ENCODE data around the gene MTRF1L.
A peak's percentile ranks its signal among the peaks of the same experiment; 100 is the strongest.

Gene MTRF1L, protein sequence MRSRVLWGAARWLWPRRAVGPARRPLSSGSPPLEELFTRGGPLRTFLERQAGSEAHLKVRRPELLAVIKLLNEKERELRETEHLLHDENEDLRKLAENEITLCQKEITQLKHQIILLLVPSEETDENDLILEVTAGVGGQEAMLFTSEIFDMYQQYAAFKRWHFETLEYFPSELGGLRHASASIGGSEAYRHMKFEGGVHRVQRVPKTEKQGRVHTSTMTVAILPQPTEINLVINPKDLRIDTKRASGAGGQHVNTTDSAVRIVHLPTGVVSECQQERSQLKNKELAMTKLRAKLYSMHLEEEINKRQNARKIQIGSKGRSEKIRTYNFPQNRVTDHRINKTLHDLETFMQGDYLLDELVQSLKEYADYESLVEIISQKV

DNA sequence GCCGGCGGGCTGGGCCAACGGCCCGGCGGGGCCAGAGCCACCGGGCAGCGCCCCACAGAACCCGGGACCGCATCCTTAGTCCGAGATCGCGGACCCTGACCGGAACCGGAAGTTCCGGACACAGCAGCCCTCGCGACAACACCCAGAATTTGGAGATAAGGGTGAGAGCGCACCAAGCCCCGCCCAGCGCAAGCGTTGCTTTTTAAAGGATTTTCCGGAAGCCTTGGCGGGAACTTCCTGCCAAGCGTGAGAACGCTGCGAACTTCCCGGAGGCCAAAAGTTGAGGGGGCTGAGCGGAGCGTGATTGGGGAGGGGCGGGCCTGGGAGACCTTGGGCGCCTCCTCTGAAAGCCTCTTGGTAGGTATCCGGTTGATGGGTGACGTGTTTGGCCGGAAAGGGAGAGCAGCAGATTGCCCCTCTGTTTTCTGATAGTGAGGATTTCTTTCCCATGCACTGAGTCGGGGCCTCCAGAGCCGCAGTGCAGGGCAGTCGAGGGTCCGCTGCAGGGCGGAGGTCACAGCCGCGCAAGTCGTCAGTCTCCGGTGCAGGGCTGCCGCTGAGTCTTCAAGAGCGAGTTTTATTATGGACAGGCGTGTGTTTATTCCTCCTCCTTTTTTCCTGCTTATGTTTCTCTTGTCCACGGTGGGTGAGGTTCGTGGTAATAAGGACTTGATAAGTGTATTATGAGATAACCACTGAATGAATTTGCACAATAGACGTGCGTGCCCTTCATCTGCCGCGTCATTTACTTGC lies at the start of gene MTRF1L:
MTRF1L (minus strand) TSS at position 97 of the 753 bp plus-strand sequence; CDS start at position 73, 24 bp downstream.
- peak; percentile 97 for DNase-seq
- in situ Hi-C loops (cut with MboI; ENCODE audit: low pct_unique_long_range_greater_than_20kb, low sequenced_read_pairs): no loop called here

DNA sequence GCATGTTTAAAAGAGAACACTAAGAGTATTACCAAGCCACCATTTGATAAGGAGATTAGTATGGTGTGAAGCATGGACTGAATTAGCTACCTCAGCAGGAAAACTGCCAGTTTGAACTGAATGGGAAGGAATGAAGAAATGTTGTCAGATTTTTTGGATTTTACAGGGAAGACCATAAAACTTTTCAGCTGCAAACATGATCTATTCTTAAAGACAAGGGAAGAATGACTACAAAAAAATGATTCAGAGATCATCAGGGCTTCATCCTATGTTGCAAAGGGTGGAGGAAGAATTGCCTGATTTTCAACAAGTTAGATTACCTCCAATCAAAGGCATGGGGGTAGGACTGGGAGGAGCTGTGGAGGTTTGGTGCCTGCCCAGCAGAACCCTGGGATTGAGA lies 49.3 kb upstream of the MTRF1L start:
- no peak for DNase-seq
- in situ Hi-C loops (cut with MboI; ENCODE audit: low pct_unique_long_range_greater_than_20kb, low sequenced_read_pairs): no loop called here

DNA sequence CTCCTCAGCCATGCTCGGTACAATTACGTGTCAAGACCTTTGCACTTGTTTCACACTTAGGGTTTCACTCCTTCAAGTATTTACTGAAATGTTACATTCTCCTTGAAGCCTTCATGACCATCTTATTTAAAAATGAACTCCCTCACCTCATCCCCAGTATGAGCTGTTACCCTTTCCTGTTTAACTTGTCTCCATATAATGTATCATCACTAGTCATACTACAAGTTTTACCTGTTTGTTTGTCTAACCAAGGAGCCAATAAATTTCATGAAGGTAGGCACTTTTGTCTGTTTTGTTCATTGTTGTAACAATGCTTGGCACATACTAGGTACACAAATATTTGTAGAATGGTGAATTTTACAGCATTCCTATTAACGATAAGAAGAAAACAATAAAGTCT lies 46.1 kb upstream of the MTRF1L start:
- in situ Hi-C loops (cut with MboI; ENCODE audit: low pct_unique_long_range_greater_than_20kb, low sequenced_read_pairs): no loop called here
- DNase-seq: no peak

DNA sequence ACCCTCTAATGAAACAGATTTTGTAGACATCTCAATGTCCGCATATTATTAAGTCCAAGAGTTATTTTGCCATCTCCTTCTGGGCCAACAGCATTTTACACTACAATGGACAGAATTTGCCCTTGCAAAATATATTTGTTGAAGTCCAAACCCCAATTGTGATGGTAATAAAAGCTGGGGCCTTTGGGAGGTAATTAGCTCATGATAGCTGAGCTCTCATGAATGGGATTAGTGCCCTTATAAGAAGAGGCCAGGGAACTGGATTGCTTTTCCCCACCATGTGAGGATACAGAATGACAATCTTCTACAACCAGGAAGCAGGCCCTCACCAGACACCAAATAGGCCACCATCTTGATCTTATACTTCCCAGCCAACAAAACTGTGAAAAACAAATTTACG lies 44.9 kb upstream of the MTRF1L start:
- DNase-seq: no peak
- in situ Hi-C loops (cut with MboI; ENCODE audit: low pct_unique_long_range_greater_than_20kb, low sequenced_read_pairs): no loop called here

DNA sequence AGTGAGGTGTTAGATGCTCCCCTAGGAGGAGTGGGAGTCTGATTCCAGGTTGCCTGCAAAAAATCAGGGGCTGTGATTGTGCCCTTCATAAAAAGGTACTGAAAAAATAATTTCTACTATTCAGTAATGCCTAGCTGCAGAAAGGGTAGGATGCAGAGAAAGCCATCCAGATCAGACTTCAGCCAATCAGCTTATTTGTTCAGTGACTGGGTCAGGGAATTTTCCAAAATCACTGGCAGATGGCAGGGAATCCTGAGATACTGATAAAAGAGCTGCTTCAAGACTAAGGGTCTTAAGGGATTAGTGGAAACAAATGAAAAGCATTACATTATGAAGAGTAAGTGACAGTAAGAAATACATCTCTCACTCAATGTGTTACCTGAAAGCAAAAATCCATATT lies 42.8 kb upstream of the MTRF1L start:
- no peak for DNase-seq
- in situ Hi-C loops (cut with MboI; ENCODE audit: low pct_unique_long_range_greater_than_20kb, low sequenced_read_pairs): no loop called here

DNA sequence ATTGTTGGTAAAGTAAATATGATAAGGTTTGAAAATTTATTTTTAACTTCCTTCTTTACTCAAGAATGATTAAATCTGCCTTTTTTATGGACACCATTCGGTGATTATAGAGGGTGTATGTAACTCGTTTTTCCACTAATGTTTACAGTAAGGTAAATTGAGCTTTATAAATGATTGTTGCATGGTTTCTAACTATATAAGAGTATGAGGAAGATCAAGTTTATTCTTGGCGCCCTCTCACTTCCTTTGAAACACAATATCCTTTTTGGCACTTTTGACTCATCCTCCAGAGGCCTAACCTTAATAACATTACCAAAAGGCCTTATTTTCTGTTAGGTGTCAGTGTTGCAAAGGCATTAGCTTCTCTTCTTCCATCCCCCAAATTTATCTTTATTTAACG lies 41.8 kb upstream of the MTRF1L start:
- in situ Hi-C loops (cut with MboI; ENCODE audit: low pct_unique_long_range_greater_than_20kb, low sequenced_read_pairs): no loop called here
- DNase-seq: no peak

DNA sequence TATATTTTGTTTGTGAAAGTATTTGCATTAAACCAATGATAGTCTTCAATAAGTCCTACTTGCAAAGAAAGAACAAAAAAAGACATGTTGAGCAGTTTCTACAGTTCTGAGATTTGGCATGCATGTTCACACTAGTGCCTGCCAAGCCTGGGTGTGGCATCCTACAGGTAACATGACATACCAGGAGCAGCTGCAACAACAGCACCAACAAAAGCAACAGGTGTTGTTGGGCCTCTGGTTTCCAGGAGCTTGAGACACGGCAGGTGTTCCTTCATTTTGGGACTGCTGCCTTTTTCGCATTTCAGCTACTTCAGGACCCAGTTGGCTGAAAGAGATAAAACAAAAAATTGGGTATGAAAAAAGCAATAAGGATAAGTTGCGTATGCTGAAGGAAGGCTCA lies 41.2 kb upstream of the MTRF1L start:
- in situ Hi-C loops (cut with MboI; ENCODE audit: low pct_unique_long_range_greater_than_20kb, low sequenced_read_pairs): no loop called here
- no peak for DNase-seq

DNA sequence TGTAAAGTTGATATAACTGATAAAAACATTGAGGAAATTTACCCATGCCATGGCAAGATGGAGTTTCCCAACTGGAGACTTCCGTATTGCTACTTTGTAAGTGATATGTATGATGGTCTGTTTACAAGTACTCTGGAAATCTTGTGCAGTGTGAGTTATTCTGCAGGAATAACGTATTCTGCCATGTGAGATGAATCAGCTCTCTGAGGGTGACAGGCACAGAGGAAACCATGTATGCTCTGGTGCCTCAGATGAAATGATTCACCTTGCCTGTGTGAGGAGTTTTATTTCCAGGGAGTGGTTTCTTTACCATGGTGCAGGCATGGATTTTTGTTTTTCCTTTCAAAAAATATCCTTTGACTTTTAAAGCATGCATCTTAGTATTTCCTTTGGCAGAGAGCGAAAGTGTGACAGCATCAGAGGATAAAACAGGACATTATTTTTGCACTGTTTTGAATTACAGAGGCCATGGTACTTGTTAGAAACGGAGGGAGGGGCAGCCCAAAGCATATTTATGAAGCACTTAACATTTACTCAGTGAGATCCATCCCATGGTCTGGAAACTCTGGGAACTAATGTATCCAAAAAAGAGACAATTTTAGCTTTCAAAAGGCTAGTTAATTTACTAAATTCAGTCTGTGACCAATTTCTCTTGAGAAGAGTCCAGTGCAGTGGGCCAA lies 36.0 kb upstream of the MTRF1L start:
- no peak for DNase-seq
- in situ Hi-C loops (cut with MboI; ENCODE audit: low pct_unique_long_range_greater_than_20kb, low sequenced_read_pairs): no loop called here

DNA sequence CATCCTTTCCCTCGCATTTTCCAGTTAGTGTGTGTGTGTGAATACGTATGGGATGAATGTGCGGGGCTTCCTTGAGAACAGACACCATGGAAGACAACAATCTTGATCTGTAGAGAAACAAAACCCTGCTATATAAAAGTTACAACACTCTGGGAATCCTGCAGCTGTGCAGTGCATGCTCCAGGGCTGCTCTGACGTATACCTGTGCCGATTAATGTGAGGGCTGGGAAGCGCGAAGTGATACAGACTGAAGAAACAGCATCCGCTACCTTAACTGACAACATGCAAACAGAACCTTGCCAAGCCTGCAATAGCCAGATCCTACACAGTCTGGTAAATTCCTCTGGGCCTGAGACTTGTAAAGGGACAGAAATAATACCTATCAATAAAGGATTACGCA lies 31.6 kb upstream of the MTRF1L start:
- in situ Hi-C loops (cut with MboI; ENCODE audit: low pct_unique_long_range_greater_than_20kb, low sequenced_read_pairs): no loop called here
- DNase-seq: no peak

DNA sequence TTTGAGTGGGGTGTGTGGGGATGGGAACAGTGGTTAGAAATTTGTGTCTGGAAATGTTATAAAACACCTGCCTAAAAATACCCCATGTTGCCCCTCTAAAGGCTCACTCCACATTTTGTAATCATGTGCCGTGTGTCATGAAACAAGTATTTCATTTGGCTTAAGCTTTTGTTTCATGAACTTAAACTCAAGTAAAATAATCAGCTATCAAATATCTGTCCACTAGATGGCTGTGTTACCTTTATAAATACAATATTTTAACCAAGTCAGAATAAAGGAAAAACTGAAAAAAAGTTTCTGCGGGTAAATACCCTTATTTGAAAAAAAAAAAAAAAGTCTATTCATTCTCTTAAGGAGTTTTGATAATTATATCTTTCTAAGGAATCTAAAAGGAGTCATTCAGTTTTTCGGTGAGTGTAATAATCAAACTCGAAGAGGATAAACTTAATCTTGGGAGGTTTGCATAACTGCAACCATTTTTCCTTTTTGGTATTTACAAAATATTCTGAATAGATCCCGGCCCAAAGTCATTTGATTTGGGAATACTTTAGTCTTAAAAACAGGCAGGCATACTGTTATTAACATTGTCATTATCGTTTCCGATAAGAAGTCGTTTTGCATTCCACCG lies 29.9 kb upstream of the MTRF1L start:
- peak; percentile 42 for DNase-seq
- in situ Hi-C loops (cut with MboI; ENCODE audit: low pct_unique_long_range_greater_than_20kb, low sequenced_read_pairs): no loop called here

DNA sequence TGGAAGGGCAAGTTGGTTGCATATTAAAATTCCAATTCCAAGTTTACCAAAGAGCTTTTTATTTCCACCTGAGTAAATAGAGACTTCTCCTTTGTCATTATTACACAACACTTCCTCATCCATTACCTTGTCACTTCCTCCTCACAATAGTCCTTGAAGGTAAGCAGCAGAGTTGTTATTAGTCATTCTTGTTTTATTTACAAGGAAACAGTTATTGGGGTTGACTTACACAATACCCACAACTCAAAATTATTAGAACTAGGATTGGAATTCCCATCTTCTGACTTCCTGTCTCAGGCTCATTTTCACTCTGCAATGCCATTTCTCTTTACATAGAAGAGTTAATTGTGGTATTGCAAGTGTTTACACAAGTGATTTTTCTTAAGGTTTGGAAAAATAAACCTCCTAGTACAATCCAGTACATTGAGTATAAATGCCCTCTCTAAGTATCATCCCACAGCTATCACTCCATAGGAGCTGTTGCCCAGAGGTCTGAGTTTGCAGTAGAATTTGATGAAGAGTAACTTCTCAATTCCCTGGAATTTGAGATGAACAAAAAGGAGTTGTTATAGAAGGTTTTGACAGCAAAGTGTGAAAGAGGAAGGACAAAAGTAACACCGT lies 28.9 kb upstream of the MTRF1L start:
- in situ Hi-C loops (cut with MboI; ENCODE audit: low pct_unique_long_range_greater_than_20kb, low sequenced_read_pairs): no loop called here
- DNase-seq: no peak

DNA sequence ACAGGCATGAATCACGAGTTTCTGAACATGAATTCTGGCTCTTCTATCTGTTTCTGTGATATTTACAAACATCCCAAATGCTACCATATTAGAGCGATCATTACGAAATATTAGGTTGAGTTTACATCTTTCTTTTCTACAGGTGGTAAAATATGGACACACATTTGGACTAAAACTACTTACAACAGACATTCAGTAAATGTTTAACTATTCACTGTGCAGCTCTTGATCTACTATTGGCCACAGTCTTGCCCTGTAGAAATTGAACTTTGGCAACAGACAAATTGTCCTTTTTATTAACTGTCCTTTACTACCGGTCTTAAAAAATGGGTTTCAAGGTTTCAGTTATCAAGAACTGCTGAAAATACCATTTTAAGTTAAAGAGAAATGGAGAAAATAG lies 26.5 kb upstream of the MTRF1L start:
- in situ Hi-C loops (cut with MboI; ENCODE audit: low pct_unique_long_range_greater_than_20kb, low sequenced_read_pairs): no loop called here
- DNase-seq: no peak

DNA sequence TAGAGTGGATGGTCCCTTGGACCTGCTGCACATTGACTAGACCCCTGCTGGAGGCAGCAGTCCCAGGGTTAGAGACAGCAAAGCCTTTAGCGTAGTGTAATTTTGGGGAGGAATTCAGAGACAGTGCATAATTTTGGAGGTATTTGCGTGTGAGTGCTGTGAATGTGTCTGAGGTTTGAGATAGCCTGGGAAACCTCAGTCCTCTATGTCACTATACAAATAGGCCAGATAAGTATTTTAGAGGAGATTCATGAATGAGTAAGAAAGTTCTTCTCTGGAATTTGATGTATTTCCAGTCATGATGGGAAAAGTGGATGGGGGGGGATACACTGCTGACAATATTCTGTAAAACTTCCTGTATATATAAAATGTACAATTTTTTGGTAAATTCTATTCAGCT lies 25.8 kb upstream of the MTRF1L start:
- in situ Hi-C loops (cut with MboI; ENCODE audit: low pct_unique_long_range_greater_than_20kb, low sequenced_read_pairs): no loop called here
- no peak for DNase-seq

DNA sequence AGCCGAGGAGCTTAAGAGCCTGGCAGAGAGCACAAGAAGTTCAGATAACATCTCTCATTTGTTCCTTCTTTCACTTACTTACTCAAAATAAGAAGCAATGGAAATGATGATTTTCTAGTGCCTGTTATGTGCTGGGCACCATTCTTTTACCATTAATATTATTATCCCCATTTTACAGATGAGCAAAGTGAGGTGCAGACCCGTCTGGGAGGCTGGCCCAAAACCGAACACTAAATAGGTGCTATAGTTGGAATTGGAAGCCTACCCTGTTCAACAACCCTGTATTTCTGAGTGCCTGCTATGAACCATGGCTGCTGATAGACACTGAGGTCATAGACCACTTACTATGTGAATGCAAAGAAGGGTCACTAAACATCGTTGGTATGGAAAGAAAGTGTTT lies 25.0 kb upstream of the MTRF1L start:
- no peak for DNase-seq
- in situ Hi-C loops (cut with MboI; ENCODE audit: low pct_unique_long_range_greater_than_20kb, low sequenced_read_pairs): no loop called here

DNA sequence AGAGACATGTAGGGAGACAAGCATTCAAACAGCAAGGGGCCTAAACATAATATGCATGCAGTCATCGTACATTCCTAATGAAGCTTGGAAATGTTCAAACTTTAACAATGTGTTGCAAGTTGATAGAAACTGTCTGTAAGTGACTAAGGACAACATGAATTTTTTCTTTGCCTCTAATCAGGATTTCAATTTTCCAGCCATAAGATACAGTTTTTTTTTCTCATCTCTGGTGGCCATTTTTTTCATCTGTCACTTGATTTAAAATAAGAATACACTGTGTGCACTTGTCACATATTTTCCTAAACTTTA lies 22.2 kb upstream of the MTRF1L start:
- DNase-seq: no peak
- in situ Hi-C loops (cut with MboI; ENCODE audit: low pct_unique_long_range_greater_than_20kb, low sequenced_read_pairs): no loop called here

DNA sequence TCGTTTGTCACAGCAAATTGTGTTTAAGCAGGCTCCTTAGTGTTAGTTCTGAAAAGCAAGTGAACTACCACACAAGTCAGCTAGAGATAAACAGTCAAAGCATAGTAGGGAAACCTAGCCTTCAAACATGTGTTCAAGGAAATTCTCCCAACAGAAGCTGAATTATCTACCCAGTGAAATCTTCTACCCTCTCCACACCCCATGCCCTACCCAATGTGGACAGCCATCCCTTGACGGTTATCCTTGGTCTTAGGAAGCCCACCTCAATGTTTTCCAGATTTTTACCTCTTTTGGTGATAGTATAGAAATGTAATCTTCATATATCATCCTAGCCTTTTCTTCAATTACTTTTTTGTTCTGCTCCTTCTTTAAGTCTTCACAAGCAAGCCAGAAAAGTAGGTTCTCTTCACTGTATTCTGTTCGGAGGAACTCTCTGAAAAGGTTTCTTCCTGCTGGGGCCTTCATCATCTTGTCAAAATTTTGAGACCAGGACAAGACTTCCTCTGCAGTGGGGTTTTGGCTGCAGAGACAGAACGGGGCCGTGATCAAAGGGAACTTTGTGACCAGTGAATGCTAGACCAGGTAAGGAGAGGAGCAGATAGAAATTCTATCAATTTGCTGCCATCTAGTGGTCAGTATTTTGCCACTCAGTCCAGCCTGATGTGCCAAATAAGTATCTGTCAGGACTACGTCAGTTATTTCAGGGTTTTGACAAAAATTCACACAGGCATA lies 21.6 kb upstream of the MTRF1L start:
- in situ Hi-C loops (cut with MboI; ENCODE audit: low pct_unique_long_range_greater_than_20kb, low sequenced_read_pairs): no loop called here
- peak; percentile 86 for DNase-seq

DNA sequence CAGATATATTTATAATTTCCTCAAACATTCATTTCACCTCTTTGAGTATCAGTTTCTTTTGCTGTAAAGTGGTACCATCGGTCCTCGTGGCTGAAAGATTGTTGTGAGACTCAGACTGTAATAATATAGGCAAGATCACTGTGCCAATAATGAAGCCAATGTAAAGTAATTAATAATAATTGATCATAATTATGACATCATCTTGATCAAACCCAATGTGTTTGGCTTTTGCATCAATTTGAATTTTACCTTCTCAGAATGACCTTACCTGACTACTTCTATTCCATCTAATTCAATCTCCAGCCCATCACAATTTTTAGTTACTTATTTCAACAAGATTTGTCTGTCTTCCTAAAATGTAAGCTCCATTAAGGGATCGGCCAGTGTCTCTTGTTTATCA lies 15.8 kb upstream of the MTRF1L start:
- in situ Hi-C loops (cut with MboI; ENCODE audit: low pct_unique_long_range_greater_than_20kb, low sequenced_read_pairs): no loop called here
- no peak for DNase-seq

DNA sequence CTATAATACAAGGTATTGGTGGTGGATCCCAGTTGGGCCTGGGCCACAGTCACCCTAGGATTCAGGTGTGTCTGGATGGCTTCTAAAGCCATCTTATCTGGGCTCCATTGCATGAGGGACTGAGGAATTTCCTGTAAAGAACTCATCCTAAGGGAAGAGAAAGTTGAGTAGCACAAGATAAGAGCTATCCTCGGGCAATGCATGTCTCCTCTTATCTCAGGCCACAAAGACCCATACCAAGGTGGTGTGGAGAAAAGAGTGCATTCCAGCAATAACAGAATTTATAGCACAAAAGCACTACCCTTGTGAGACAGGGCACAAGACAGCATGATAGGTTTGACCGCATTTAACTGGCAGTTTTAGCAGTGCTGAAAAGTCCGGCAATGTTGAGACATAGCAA lies 14.3 kb upstream of the MTRF1L start:
- no peak for DNase-seq
- in situ Hi-C loops (cut with MboI; ENCODE audit: low pct_unique_long_range_greater_than_20kb, low sequenced_read_pairs): no loop called here

DNA sequence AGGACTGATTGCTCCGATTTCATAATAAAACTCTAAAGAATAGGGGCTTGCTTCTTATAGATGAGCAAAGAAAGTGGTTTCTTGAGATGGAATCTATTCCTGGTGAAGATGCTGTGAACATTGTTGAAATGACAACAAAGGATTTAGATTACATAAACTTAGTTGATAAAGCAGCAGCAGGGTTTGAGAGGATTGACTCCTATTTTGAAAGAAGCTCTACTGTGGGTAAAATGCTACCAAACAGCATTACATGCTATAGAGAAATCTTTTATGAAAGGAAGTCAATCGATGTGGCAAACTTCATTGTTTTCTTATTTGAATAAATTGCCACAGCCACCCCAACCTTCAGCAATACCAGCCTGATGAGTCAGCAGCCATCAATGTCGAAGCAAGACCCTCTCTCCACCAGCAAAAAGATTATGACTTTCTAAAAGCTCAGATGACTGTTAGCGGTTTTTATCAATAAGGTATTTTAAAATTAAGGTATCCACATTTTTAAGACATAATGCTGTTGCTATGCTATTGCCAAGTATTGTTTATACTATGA lies 12.7 kb upstream of the MTRF1L start:
- in situ Hi-C loops (cut with MboI; ENCODE audit: low pct_unique_long_range_greater_than_20kb, low sequenced_read_pairs): no loop called here
- DNase-seq: no peak

Data from KBM-7 (cell line).